Endometrium (tissue), 2 donors: Measurements from ENCODE around the gene L3MBTL3.

ENCODE experiments used
- FAIRE-seq: peaks from 2 replicates; lab custom pipeline; 2012; peaks lifted over from hg19 to GRCh38; lab: Jason Lieb, UNC
- donor health status: control.
- donor health status: control.

Gene L3MBTL3

GRCh38 chr6:130185658-130186057, 167.3 kb downstream of the L3MBTL3 start:
- no peak for FAIRE-seq

GRCh38 chr6:130187335-130188206, 169.2 kb downstream of the L3MBTL3 start:
- FAIRE-seq: no peak

GRCh38 chr6:130188207-130188899, 170.0 kb downstream of the L3MBTL3 start:
- no peak for FAIRE-seq

GRCh38 chr6:130189531-130190397, 171.4 kb downstream of the L3MBTL3 start:
- no peak for FAIRE-seq
